Duodenal mucosa (tissue), 2 donors: Measurements from ENCODE around the gene CELA1.
"Not testable (repeated sequence)": the region's sequence is repeated elsewhere in the genome, so short reads cannot be mapped to it uniquely, and the experiment has no call there.

Source experiments
- H3K27ac ChIP-seq: one replicate; pipeline ENCODE4 v1.7.0; 2013; ENCODE audit warnings: low read depth, low read length
- H3K27me3 ChIP-seq, 2 donors: one replicate each; pipeline ENCODE4 v1.7.0; 2013; ENCODE audit warnings: low read length in 2 of 2, control low read depth in 1 of 2; ENCODE audit not compliant: insufficient read depth in 2 of 2, control insufficient read depth in 1 of 2
- H3K36me3 ChIP-seq, 2 donors: one replicate each; pipeline ENCODE4 v1.7.0; 2013; ENCODE audit warnings: low read length in 2 of 2, control low read depth in 1 of 2; ENCODE audit not compliant: insufficient read depth in 2 of 2, control insufficient read depth in 1 of 2
- H3K4me1 ChIP-seq, 2 donors: one replicate each; pipeline ENCODE4 v1.7.0; 2013; ENCODE audit warnings: low read length in 2 of 2, control low read depth in 1 of 2; ENCODE audit not compliant: insufficient read depth in 2 of 2, control insufficient read depth in 1 of 2
- H3K4me3 ChIP-seq, 2 donors: one replicate each; pipeline ENCODE4 v1.7.0; 2013; ENCODE audit warnings: low read length in 2 of 2, low read depth in 1 of 2
- H3K9ac ChIP-seq, 2 donors: one replicate each; pipeline ENCODE4 v1.7.0; 2013; ENCODE audit warnings: low read length in 2 of 2, low read depth in 1 of 2
- H3K9me3 ChIP-seq, 2 donors: one replicate each; pipeline ENCODE4 v1.7.0; 2013; ENCODE audit warnings: low read length in 2 of 2, control low read depth in 1 of 2; ENCODE audit not compliant: control insufficient read depth in 1 of 2

Gene CELA1

GRCh38 chr12:51320695-51321320 lies 25.7 kb downstream of the CELA1 start:
- H3K27me3 ChIP-seq = no peaks in the 10 kb centered on the region
- H3K27ac ChIP-seq = no peak overlapping the region
- no peaks in the 10 kb centered on the region for H3K36me3 ChIP-seq
- no peak overlapping the region for H3K9ac ChIP-seq
- H3K4me3 ChIP-seq = peak overlapping the region in 1 of 2 donors; percentile 23
- no peaks in the 10 kb centered on the region for H3K9me3 ChIP-seq
- peaks cover 7 to 17% of the 10 kb centered on the region in 2 donors for H3K4me1 ChIP-seq

GRCh38 chr12:51320311-51320694 lies 26.2 kb downstream of the CELA1 start:
- Histone ChIP-seq H3K27ac (no peak overlapping the region), H3K9me3 (no peaks in the 10 kb centered on the region), H3K27me3 (no peaks in the 10 kb centered on the region), H3K4me3 (no peak overlapping the region), H3K9ac (no peak overlapping the region), H3K36me3 (no peaks in the 10 kb centered on the region), H3K4me1 (peaks cover 7 to 17% of the 10 kb centered on the region in 2 donors)

- Histone ChIP-seq H3K9ac (no peak overlapping the region), H3K4me3 (no peak overlapping the region), H3K4me1 (peaks cover 7 to 13% of the 10 kb centered on the region in 2 donors), H3K27me3 (no peaks in the 10 kb centered on the region), H3K36me3 (no peaks in the 10 kb centered on the region), H3K27ac (no peak overlapping the region), H3K9me3 (no peaks in the 10 kb centered on the region)
These were observed 27.5 kb downstream of the CELA1 start for GRCh38 chr12:51318846-51319599.

- not testable (repeated sequence) for H3K4me3 ChIP-seq
These were observed 28.2 kb downstream of the CELA1 start for GRCh38 chr12:51318057-51318806.

GRCh38 chr12:51311389-51311788 lies 35.1 kb downstream of the CELA1 start:
- no peaks in the 10 kb centered on the region for H3K9me3 ChIP-seq

More at GRCh38 chr12:51318057-51318806, 28.2 kb downstream of the CELA1 start:
- not testable (repeated sequence) for H3K27me3 ChIP-seq, H3K9me3 ChIP-seq, H3K27ac ChIP-seq, H3K36me3 ChIP-seq, H3K9ac ChIP-seq
- H3K4me1 ChIP-seq = peaks cover 7 to 13% of the 10 kb centered on the region in 2 donors

GRCh38 chr12:51307655-51308593 lies 38.6 kb downstream of the CELA1 start:
- no peaks in the 10 kb centered on the region for H3K36me3 ChIP-seq
- H3K27ac ChIP-seq = no peak overlapping the region
- H3K4me3 ChIP-seq = no peak overlapping the region

More at GRCh38 chr12:51311389-51311788, 35.1 kb downstream of the CELA1 start:
- no peak overlapping the region for H3K9ac ChIP-seq
- H3K27ac ChIP-seq = no peak overlapping the region
- peaks cover 14 to 18% of the 10 kb centered on the region in 2 donors for H3K4me1 ChIP-seq
- no peaks in the 10 kb centered on the region for H3K27me3 ChIP-seq
- H3K36me3 ChIP-seq = no peaks in the 10 kb centered on the region
- no peak overlapping the region for H3K4me3 ChIP-seq

GRCh38 chr12:51306507-51306906 lies 40.0 kb downstream of the CELA1 start:
- Histone ChIP-seq H3K27me3 (no peaks in the 10 kb centered on the region), H3K9ac (no peak overlapping the region), H3K36me3 (peaks cover 0 to 7% of the 10 kb centered on the region in 2 donors), H3K4me1 (peaks cover 14 to 18% of the 10 kb centered on the region in 2 donors), H3K27ac (no peak overlapping the region), H3K9me3 (no peaks in the 10 kb centered on the region), H3K4me3 (no peak overlapping the region)

More at GRCh38 chr12:51307655-51308593, 38.6 kb downstream of the CELA1 start:
- Histone ChIP-seq H3K9me3 (no peaks in the 10 kb centered on the region), H3K4me1 (peaks cover 14 to 18% of the 10 kb centered on the region in 2 donors), H3K9ac (no peak overlapping the region), H3K27me3 (no peaks in the 10 kb centered on the region)

- not testable (repeated sequence) for H3K9me3 ChIP-seq, H3K27me3 ChIP-seq
These were observed 45.7 kb downstream of the CELA1 start for GRCh38 chr12:51300768-51301167.

GRCh38 chr12:51295651-51296050 lies 50.8 kb downstream of the CELA1 start:
- no peak overlapping the region for H3K4me3 ChIP-seq
- no peaks in the 10 kb centered on the region for H3K9me3 ChIP-seq
- peaks cover 3 to 6% of the 10 kb centered on the region in 2 donors for H3K36me3 ChIP-seq
- no peak overlapping the region for H3K27ac ChIP-seq
- no peak overlapping the region for H3K9ac ChIP-seq
- H3K4me1 ChIP-seq = no peaks in the 10 kb centered on the region
- H3K27me3 ChIP-seq = no peaks in the 10 kb centered on the region

More at GRCh38 chr12:51300768-51301167, 45.7 kb downstream of the CELA1 start:
- not testable (repeated sequence) for H3K27ac ChIP-seq, H3K4me1 ChIP-seq, H3K4me3 ChIP-seq, H3K9ac ChIP-seq
- H3K36me3 ChIP-seq = peaks cover 6 to 10% of the 10 kb centered on the region in 2 donors
